NB4 (cell line): ENCODE measurements around the gene GZMM.

Experiments
- POLR2A ChIP-seq: IDR thresholded peaks from 2 replicates; pipeline ENCODE4 v1.6.1; 2011; ENCODE audit warnings: mild to moderate bottlenecking; ENCODE audit not compliant: insufficient read length; ENCODE audit errors: extremely low read depth
- TF ChIP-seq, protein P1 (sequence below): IDR thresholded peaks from one replicate; pipeline ENCODE4 v1.5.1; 2012; ENCODE audit warnings: low read depth, low read length

DNA sequence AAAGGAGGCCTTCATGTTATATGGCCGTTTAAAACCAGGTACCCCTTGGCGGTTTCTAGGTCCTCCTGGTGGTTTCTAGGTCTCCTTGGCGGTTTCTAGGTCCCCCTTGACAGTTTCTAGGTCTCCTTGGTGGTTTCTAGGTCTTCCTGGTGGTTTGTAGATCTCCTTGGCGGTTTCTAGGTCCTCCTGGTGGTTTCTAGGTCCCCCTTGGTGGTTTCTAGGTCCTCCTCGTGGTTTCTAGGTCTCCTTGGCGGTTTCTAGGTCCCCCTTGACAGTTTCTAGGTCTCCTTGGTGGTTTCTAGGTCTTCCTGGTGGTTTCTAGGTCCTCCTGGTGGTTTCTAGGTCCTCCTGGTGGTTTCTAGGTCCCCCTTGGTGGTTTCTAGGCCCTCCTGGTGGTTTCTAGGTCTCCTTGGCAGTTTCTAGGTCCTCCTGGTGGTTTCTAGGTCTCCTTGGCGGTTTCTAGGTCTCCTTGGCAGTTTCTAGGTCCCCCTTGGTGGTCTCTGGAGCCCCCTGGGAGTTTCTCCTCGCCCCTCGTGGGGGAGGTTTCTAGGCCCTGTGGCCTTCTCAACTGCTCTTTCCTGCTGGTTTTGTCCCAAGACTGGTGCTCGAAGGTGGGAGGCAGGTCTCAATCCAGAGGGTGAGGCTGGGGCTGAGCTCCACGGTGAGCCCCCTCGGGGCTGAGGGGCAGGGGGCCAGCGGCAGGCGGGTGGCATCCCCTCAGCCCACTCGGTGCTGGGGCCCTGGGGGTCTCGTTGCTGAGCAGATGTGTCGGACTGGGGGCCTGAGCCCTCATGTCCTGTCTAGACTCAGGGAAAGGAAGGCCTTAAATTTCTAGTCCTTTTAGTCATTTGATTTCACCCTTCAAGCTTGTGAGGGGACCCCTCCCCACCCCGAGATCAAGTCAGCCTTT is 53.8 kb downstream of the GZMM start:
- TF ChIP-seq, protein P1, sequence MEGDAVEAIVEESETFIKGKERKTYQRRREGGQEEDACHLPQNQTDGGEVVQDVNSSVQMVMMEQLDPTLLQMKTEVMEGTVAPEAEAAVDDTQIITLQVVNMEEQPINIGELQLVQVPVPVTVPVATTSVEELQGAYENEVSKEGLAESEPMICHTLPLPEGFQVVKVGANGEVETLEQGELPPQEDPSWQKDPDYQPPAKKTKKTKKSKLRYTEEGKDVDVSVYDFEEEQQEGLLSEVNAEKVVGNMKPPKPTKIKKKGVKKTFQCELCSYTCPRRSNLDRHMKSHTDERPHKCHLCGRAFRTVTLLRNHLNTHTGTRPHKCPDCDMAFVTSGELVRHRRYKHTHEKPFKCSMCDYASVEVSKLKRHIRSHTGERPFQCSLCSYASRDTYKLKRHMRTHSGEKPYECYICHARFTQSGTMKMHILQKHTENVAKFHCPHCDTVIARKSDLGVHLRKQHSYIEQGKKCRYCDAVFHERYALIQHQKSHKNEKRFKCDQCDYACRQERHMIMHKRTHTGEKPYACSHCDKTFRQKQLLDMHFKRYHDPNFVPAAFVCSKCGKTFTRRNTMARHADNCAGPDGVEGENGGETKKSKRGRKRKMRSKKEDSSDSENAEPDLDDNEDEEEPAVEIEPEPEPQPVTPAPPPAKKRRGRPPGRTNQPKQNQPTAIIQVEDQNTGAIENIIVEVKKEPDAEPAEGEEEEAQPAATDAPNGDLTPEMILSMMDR: no peak
- TF ChIP-seq POLR2A: no peak
